ENCODE results near the gene L3MBTL3.

DNA sequence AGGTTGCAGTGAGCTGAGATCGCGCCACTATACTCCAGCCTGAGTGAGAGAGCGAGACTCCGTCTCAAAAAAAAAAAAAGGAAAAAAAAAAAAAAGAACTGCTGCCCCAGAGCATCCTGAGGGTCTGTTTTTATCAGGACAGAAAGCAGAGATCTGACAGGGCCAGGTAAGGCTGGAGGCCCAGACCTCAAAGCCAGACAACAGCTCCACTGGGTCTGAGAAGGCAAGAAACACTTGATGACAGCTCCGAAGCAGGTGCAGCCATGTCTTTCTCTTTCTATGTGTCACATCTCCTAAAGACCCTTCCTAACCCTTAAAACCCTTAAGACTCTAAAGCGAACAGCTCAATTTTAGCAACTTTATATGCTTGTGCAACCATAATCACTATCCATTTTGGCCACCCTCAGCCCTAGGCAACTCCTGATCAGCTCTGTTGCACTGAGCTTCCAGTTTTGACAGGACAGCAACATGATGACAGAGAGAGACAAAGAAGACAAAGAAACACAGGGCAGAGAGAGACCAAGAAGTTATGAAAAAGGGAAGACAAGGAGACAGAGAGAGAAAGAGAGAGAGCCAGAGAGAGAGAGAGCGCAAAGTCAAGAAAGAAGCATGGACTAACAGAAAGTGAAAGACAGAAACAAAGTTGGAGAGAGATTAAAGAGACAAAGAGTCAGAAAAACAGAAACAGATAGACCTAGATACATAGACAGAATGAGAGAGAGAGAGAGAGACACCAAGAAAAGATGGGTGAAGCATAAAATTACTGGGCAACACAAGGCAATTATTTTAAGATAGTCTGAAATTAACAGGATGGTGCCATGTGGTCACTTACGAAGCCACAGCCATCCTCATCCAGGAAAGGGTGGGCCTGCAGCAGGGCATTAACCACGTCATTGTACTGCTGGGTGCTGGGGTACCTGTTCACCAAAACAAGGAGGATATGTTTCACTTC lies 165.2 kb downstream of the L3MBTL3 start:
- TF ChIP-seq, protein P1, sequence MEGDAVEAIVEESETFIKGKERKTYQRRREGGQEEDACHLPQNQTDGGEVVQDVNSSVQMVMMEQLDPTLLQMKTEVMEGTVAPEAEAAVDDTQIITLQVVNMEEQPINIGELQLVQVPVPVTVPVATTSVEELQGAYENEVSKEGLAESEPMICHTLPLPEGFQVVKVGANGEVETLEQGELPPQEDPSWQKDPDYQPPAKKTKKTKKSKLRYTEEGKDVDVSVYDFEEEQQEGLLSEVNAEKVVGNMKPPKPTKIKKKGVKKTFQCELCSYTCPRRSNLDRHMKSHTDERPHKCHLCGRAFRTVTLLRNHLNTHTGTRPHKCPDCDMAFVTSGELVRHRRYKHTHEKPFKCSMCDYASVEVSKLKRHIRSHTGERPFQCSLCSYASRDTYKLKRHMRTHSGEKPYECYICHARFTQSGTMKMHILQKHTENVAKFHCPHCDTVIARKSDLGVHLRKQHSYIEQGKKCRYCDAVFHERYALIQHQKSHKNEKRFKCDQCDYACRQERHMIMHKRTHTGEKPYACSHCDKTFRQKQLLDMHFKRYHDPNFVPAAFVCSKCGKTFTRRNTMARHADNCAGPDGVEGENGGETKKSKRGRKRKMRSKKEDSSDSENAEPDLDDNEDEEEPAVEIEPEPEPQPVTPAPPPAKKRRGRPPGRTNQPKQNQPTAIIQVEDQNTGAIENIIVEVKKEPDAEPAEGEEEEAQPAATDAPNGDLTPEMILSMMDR (IDR thresholded peaks at IDR 0.05), result no peak
- no peak for TF ChIP-seq POLR2A (IDR thresholded peaks at IDR 0.05)
- TF ChIP-seq POLR2AphosphoS5 (IDR thresholded peaks at IDR 0.05), result no peak
- no peak for TF ChIP-seq EP300 (IDR thresholded peaks at IDR 0.05)
